Measurements from ENCODE around the gene TBC1D14. TPM values are rescaled to one million over a fixed set of nuclear protein-coding genes. Genes with fewer than 3 reads are reported as not detected.
A peak's percentile ranks its signal among the peaks of the same experiment; 100 is the strongest.

TBC1D14 gene
- total RNA-seq, 1 donor from 2014 or later = 103 TPM

DNA sequence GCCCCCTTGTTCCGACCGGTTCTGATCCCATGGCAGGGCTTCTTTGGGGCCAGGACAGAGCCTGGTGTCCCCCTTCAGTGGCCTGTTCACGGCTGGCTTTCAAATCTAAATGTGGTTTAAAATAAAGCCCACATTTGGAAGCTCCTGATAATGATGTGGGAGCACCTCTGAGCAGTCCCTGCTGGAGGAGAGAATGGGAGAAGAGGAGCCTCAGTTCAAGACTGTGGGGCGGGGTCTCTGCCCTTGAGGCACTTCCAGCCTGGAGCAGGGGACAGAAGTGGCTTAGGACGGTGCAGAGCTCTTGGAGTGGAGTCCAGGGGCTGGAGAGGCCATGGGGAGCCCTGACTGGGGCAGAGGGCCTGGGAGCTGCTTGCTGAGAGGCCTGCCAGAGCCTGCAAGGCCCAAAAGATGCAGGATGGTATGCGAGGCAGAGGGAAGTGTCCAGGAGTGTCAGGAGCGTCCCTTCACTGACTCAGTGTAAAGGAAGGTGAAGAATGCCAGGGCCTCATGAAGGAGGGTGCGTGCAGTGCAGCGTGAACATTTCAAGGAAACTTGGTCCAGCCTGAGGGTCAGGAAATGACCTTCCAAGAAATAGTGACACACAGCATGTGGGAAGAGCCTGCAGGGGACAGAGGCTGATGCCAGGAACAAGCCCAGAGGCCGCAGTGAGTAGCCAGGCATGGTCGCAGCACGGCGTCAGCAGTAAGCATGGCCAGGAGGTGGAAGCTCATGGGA, 112.5 kb downstream of the TBC1D14 start:
- FAIRE-seq = peak; percentile 50
- H3K4me3 ChIP-seq (ENCODE audit: low read depth, low read length) = no peak overlapping the region

DNA sequence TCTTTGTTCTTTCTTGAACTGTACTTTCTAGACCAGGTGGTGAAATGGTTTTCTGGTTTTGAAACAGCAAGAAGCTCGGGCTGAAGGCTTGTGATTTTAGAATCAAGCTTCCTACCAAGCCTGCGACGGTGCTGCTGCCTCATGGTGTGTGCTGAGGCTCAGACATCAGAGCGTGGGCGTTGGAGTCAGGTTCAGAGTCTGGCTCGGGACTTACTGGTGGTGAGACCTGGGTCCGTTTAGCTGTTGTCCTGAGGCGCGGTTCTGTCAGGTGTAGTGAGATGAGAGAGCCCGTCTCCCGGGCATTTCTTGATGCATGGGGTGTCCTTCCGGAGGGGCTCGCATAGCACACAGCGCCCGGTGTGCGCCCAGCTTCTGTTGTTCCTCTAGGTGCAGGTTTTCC, 113.9 kb downstream of the TBC1D14 start:
- no peak for DNase-seq (ENCODE audit: low read depth)
- TF ChIP-seq, protein P1, sequence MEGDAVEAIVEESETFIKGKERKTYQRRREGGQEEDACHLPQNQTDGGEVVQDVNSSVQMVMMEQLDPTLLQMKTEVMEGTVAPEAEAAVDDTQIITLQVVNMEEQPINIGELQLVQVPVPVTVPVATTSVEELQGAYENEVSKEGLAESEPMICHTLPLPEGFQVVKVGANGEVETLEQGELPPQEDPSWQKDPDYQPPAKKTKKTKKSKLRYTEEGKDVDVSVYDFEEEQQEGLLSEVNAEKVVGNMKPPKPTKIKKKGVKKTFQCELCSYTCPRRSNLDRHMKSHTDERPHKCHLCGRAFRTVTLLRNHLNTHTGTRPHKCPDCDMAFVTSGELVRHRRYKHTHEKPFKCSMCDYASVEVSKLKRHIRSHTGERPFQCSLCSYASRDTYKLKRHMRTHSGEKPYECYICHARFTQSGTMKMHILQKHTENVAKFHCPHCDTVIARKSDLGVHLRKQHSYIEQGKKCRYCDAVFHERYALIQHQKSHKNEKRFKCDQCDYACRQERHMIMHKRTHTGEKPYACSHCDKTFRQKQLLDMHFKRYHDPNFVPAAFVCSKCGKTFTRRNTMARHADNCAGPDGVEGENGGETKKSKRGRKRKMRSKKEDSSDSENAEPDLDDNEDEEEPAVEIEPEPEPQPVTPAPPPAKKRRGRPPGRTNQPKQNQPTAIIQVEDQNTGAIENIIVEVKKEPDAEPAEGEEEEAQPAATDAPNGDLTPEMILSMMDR (IDR thresholded peaks at IDR 0.05; ENCODE audit: insufficient read depth, low read length, severe bottlenecking) = no peak
- no peak overlapping the region for H3K4me3 ChIP-seq (ENCODE audit: low read depth, low read length)
- H3K27me3 ChIP-seq (ENCODE audit: control insufficient read depth, insufficient read depth, low read length) = no peaks in the 10 kb centered on the region
- no peak for FAIRE-seq
- peaks cover 33% of the 10 kb centered on the region for H3K36me3 ChIP-seq (ENCODE audit: control insufficient read depth, insufficient read depth, low read length)

More for the DNA sequence above, 112.5 kb downstream of the TBC1D14 start:
- TF ChIP-seq, protein P1 (IDR thresholded peaks at IDR 0.05; ENCODE audit: insufficient read depth, low read length, severe bottlenecking) = no peak
- H3K27me3 ChIP-seq (ENCODE audit: control insufficient read depth, insufficient read depth, low read length) = no peaks in the 10 kb centered on the region
- H3K36me3 ChIP-seq (ENCODE audit: control insufficient read depth, insufficient read depth, low read length) = peaks cover 37% of the 10 kb centered on the region
- peak; percentile 64 for DNase-seq (ENCODE audit: low read depth)

GRCh38 chr4:7023901-7024300, 114.3 kb downstream of the TBC1D14 start:
- TF ChIP-seq, protein P1 (IDR thresholded peaks at IDR 0.05; ENCODE audit: insufficient read depth, low read length, severe bottlenecking) = no peak
- Histone ChIP-seq H3K4me3 (ENCODE audit: low read depth, low read length) (no peak overlapping the region), H3K36me3 (ENCODE audit: control insufficient read depth, insufficient read depth, low read length) (peaks cover 33% of the 10 kb centered on the region), H3K27me3 (ENCODE audit: control insufficient read depth, insufficient read depth, low read length) (no peaks in the 10 kb centered on the region)
- DNase-seq (ENCODE audit: low read depth) (no peak), FAIRE-seq (no peak)

DNA sequence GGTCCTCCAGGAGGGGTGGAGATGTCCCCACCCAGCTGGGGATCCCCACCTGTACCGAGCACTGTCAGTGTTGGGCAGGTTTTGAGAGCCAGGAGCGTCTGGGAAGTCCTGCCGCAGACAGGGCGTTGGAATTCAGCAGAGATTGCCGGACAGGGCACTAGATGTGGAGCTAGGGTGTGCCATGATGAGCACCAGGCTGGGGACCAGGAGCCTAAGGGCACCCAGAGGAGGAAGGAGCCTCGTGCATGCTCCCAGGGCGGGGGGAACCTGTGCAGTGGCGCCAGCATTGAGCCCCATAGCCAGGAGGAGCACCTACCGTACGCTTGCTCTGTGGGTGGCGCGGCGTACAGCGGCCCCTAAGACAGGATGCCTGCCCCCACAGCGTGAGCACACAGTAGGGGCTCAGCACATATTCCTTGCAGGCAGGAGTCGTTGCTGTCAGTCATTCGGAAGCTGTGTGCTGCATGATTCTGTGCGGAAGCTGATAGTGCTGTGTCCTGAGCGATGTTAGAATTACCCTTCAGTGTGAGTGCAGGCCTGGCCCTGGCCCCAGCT, 114.8 kb downstream of the TBC1D14 start:
- Histone ChIP-seq H3K4me3 (ENCODE audit: low read depth, low read length) (no peak overlapping the region), H3K36me3 (ENCODE audit: control insufficient read depth, insufficient read depth, low read length) (peaks cover 34% of the 10 kb centered on the region), H3K27me3 (ENCODE audit: control insufficient read depth, insufficient read depth, low read length) (no peaks in the 10 kb centered on the region)
- DNase-seq (ENCODE audit: low read depth) (no peak), FAIRE-seq (no peak)
- TF ChIP-seq, protein P1 (IDR thresholded peaks at IDR 0.05; ENCODE audit: insufficient read depth, low read length, severe bottlenecking) = no peak

GRCh38 chr4:7025040-7025602, 115.5 kb downstream of the TBC1D14 start:
- DNase-seq (ENCODE audit: low read depth) (no peak), FAIRE-seq (no peak)
- peaks cover 37% of the 10 kb centered on the region for H3K36me3 ChIP-seq (ENCODE audit: control insufficient read depth, insufficient read depth, low read length)
- TF ChIP-seq, protein P1 (IDR thresholded peaks at IDR 0.05; ENCODE audit: insufficient read depth, low read length, severe bottlenecking) = no peak
- no peaks in the 10 kb centered on the region for H3K27me3 ChIP-seq (ENCODE audit: control insufficient read depth, insufficient read depth, low read length)
- no peak overlapping the region for H3K4me3 ChIP-seq (ENCODE audit: low read depth, low read length)
